CD14-positive monocyte (primary cell): ENCODE data around the gene CHMP2A. TPM values are rescaled to one million over a fixed set of nuclear protein-coding genes. Genes with fewer than 3 reads are reported as not detected.
"Not testable (repeated sequence)": the region's sequence is repeated elsewhere in the genome, so short reads cannot be mapped to it uniquely, and the experiment has no call there.

Source experiments
- DNase-seq, 3 donors: peaks; one replicate each; pipeline ENCODE4 v3.0.0-alpha.2; 2011 to 2022
- H2AFZ ChIP-seq: 2 replicates; pipeline ENCODE4 v1.6.0; 2012; ENCODE audit warnings: mild to moderate bottlenecking, low read depth, low read length, inconsistent platforms; ENCODE audit not compliant: insufficient read depth, poor library complexity, severe bottlenecking
- H3K27ac ChIP-seq, 2 donors: 1 replicate in 1 of 2; 2 replicates in 1 of 2; pipeline ENCODE4 v1.5.1; 2012 to 2013; ENCODE audit warnings: low read length in 2 of 2, control low read depth in 1 of 2, inconsistent platforms in 1 of 2, low read depth in 1 of 2, mild to moderate bottlenecking in 1 of 2
- H3K27me3 ChIP-seq, 2 donors: one replicate each; pipeline versions ENCODE4 v1.6.0 to v1.6.1; 2011 to 2013; ENCODE audit warnings: low read length in 2 of 2; ENCODE audit not compliant: control insufficient read depth in 2 of 2, insufficient read depth in 2 of 2
- H3K36me3 ChIP-seq, 2 donors: replicated peaks in 1 of 2; 1 replicate in 1 of 2; 2 replicates in 1 of 2; pipeline versions ENCODE4 v1.5.1 to v1.6.1; 2012 to 2013; ENCODE audit warnings: low read length in 2 of 2, control low read depth in 1 of 2, inconsistent platforms in 1 of 2, mild to moderate bottlenecking in 1 of 2; ENCODE audit not compliant: insufficient read depth in 2 of 2, control insufficient read depth in 1 of 2
- H3K4me1 ChIP-seq, 2 donors: 1 replicate in 1 of 2; 2 replicates in 1 of 2; pipeline versions ENCODE4 v1.5.1 to v1.6.1; 2012 to 2013; ENCODE audit warnings: low read length in 2 of 2, control low read depth in 1 of 2, inconsistent platforms in 1 of 2, mild to moderate bottlenecking in 1 of 2, moderate library complexity in 1 of 2; ENCODE audit not compliant: insufficient read depth in 2 of 2, control insufficient read depth in 1 of 2
- H3K4me2 ChIP-seq: replicated peaks from 2 replicates; pipeline ENCODE3; 2012; ENCODE audit warnings: low read length, moderate library complexity, mild to moderate bottlenecking; ENCODE audit not compliant: poor library complexity, severe bottlenecking; ENCODE audit errors: extremely low read depth
- H3K4me3 ChIP-seq, 3 experiments: fragments of 200-600 bp in 1 of 3; sonication (generic) in 1 of 3; replicated peaks in 1 of 3; 1 replicate in 2 of 3; 2 replicates in 1 of 3; pipeline ENCODE4 v1.5.1; 2011 to 2013; ENCODE audit warnings: low read length in 3 of 3, mild to moderate bottlenecking in 3 of 3, control low read depth in 2 of 3, low read depth in 2 of 3, inconsistent platforms in 1 of 3, moderate library complexity in 1 of 3
- H3K79me2 ChIP-seq: 2 replicates; pipeline ENCODE4 v1.6.0; 2012; ENCODE audit warnings: mild to moderate bottlenecking, control low read depth, inconsistent platforms, low read length, moderate library complexity; ENCODE audit not compliant: insufficient read depth
- H3K9ac ChIP-seq: 2 replicates; pipeline ENCODE4 v1.6.0; 2017; ENCODE audit warnings: low read length, mild to moderate bottlenecking; ENCODE audit not compliant: insufficient read depth, poor library complexity, severe bottlenecking
- H3K9me3 ChIP-seq, 2 donors: replicated peaks in 1 of 2; 1 replicate in 1 of 2; 2 replicates in 1 of 2; pipeline versions ENCODE4 v1.5.1 to v1.6.1; 2012 to 2013; ENCODE audit warnings: low read length in 2 of 2, control low read depth in 1 of 2; ENCODE audit not compliant: control insufficient read depth in 1 of 2, insufficient read depth in 1 of 2
- H4K20me1 ChIP-seq: 2 replicates; pipeline ENCODE4 v1.6.0; 2012; ENCODE audit warnings: mild to moderate bottlenecking, low read length, control low read depth, moderate library complexity; ENCODE audit not compliant: insufficient read depth
- H3K27ac Mint-ChIP-seq, 7 donors: one replicate each; pipeline ENCODE4 v1.8.0; 2020; ENCODE audit warnings: mild to moderate bottlenecking in 7 of 7, mixed read lengths in 7 of 7, moderate library complexity in 6 of 7, inconsistent platforms in 2 of 7
- H3K27me3 Mint-ChIP-seq, 3 donors: one replicate each; pipeline ENCODE4 v1.8.0; 2021 to 2022; ENCODE audit warnings: low read depth in 3 of 3, mild to moderate bottlenecking in 3 of 3, mixed read lengths in 3 of 3, moderate library complexity in 3 of 3, inconsistent platforms in 1 of 3
- H3K36me3 Mint-ChIP-seq, 2 donors: one replicate each; pipeline ENCODE4 v1.8.0; 2020; ENCODE audit warnings: mixed read lengths in 2 of 2, inconsistent platforms in 1 of 2, mild to moderate bottlenecking in 1 of 2
- H3K4me1 Mint-ChIP-seq: one replicate; pipeline ENCODE4 v1.8.0; 2020; ENCODE audit warnings: mild to moderate bottlenecking, mixed read lengths
- H3K4me3 Mint-ChIP-seq, 2 donors: one replicate each; pipeline ENCODE4 v1.8.0; 2020; ENCODE audit warnings: mild to moderate bottlenecking in 2 of 2, mixed read lengths in 2 of 2, moderate library complexity in 1 of 2
- H3K9me3 Mint-ChIP-seq, 7 donors: one replicate each; pipeline ENCODE4 v1.8.0; 2020 to 2022; ENCODE audit warnings: mixed read lengths in 7 of 7, mild to moderate bottlenecking in 6 of 7, moderate library complexity in 6 of 7, inconsistent platforms in 2 of 7
- WGBS: methylation state at CpG from one replicate; pipeline ENCODE4 v1.1.5; 2013; ENCODE audit warnings: missing lambda C conversion rate; ENCODE audit not compliant: insufficient coverage; 5-methylcytosine and 5-hydroxymethylcytosine counted together
- intact Hi-C, 2 donors: fragments of 100-400 bp; cut with micrococcal nuclease; formaldehyde crosslinking; loops; one replicate each; pipeline versions ENCODE4 v1.15.0 to v1.15.1; 2023
- polyA plus RNA-seq, 3 donors: library from polyadenylated mRNA; depleted of rRNA in 1 of 3; unstranded in 2 of 3; stranded (reverse) in 1 of 3; fragments of 300-500 nt in 2 of 3; fragments of >200 nt in 1 of 3; fragmentation: Illumina TruSeq in 2 of 3; gene quantifications; 1 replicate in 2 of 3; 2 replicates in 1 of 3; pipeline ENCODE4 v1.2.3, GENCODE V29; 2012 to 2021
- small RNA-seq: library from RNA; depleted of rRNA; stranded (forward); fragments of <200 nt; gene quantifications from one replicate; pipeline ENCODE3, GENCODE V24; 2012; ENCODE audit warnings: low read depth; ENCODE audit not compliant: insufficient read length
- TF ChIP-seq, protein P1 (sequence below): fragments of 200-600 bp; IDR thresholded peaks from one replicate; pipeline ENCODE4 v1.8.0; 2022; ENCODE audit warnings: antibody characterized with exemption, mild to moderate bottlenecking

Gene CHMP2A
- polyA plus RNA-seq, 3 donors = 228 to 323 (median 290) TPM

DNA sequence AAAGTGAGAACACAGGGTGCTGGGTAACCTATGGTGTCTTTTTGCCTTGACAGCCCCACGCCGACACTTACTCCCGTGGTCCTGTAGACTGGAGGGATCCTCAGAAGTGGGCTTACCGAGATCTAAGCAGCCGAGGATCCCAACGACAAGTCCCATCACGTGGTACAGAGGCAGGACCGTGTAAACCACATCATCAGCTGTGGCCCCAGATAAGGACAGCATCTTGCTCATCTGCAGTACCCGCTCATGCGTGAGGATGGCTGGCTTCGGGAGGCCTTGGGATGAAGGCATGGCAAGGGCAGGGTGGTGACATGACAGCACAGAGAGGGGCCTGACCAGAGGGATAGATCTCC lies 45.2 kb downstream of the CHMP2A start:
- Histone ChIP-seq H3K27me3 (no peaks in the 10 kb centered on the region), H3K36me3 (no peaks in the 10 kb centered on the region), H4K20me1 (peaks cover 5% of the 10 kb centered on the region), H3K79me2 (peaks cover 5% of the 10 kb centered on the region), H3K4me3 (no peak overlapping the region), H3K9ac (no peak overlapping the region), H3K4me1 (peaks cover 9 to 12% of the 10 kb centered on the region in 2 donors), H3K27ac (no peak overlapping the region), H2AFZ (no peak overlapping the region), H3K4me2 (no peak overlapping the region), H3K9me3 (peaks cover 16 to 26% of the 10 kb centered on the region in 2 donors)
- Mint-ChIP-seq H3K27me3 (peaks cover 0 to 2% (median 2%) of the 10 kb centered on the region in 3 donors), H3K4me3 (no peak overlapping the region), H3K36me3 (peaks cover 0 to 9% of the 10 kb centered on the region in 2 donors), H3K9me3 (peaks cover 9 to 34% (median 25%) of the 10 kb centered on the region in 7 donors), H3K27ac (peak overlapping the region in 2 of 7 donors; percentile 16 to 18), H3K4me1 (peaks cover 8% of the 10 kb centered on the region)
- TF ChIP-seq, protein P1, sequence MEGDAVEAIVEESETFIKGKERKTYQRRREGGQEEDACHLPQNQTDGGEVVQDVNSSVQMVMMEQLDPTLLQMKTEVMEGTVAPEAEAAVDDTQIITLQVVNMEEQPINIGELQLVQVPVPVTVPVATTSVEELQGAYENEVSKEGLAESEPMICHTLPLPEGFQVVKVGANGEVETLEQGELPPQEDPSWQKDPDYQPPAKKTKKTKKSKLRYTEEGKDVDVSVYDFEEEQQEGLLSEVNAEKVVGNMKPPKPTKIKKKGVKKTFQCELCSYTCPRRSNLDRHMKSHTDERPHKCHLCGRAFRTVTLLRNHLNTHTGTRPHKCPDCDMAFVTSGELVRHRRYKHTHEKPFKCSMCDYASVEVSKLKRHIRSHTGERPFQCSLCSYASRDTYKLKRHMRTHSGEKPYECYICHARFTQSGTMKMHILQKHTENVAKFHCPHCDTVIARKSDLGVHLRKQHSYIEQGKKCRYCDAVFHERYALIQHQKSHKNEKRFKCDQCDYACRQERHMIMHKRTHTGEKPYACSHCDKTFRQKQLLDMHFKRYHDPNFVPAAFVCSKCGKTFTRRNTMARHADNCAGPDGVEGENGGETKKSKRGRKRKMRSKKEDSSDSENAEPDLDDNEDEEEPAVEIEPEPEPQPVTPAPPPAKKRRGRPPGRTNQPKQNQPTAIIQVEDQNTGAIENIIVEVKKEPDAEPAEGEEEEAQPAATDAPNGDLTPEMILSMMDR = no peak
- 92% methylated on average over 11 of the region's 11 CpGs for WGBS
- intact Hi-C loops = no loop called here
- no peak for DNase-seq

DNA sequence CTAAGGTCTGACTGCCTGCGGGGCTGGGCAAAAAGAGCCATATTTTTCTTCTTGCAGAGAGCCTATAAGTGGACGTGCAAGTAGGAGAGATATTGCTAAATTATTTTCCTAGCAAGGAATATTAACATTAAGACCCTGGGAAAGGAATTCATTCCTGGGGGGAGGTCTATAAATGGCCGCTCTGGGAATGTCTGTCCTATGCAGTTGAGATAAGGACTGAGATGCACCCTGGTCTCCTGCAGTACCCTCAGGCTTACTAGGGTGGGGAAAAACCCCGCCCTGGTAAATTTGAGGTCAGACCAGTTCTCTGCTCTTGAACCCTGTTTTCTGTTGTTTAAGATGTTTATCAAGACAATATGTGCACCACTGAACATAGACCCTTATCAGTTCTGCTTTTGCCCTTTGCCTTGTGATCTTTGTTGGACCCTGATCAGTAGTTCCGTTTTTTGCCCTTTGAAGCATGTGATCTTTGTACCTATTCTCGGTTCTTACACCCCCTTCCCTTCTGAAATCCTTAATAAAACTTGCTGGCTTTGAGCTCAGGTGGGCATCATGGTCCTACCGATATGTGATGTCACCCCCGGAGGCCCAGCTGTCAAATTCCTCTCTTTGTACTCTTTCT lies 47.2 kb downstream of the CHMP2A start:
- DNase-seq, H3K36me3 Mint-ChIP-seq, H3K79me2 ChIP-seq, H4K20me1 ChIP-seq, H3K27me3 Mint-ChIP-seq, H3K4me3 Mint-ChIP-seq, H3K4me1 Mint-ChIP-seq, H3K9ac ChIP-seq, H3K4me2 ChIP-seq, H3K36me3 ChIP-seq, H3K27ac Mint-ChIP-seq, H3K27me3 ChIP-seq, H3K4me1 ChIP-seq, H3K27ac ChIP-seq, H2AFZ ChIP-seq, H3K4me3 ChIP-seq, intact Hi-C loops: not testable (repeated sequence)
- H3K9me3 ChIP-seq = peaks cover 16 to 26% of the 10 kb centered on the region in 2 donors
- peaks cover 9 to 35% (median 29%) of the 10 kb centered on the region in 7 donors for H3K9me3 Mint-ChIP-seq
- 86% methylated on average over 7 of the region's 8 CpGs for whole genome bisulfite sequencing

Small RNA genes within 50 kb of the gene (small RNA-seq; reads per million reads assigned to genes)
- gene MIR6807 (not detected), gene RN7SL525P (not detected)

Other genes with a start within 250 kb of the CHMP2A start
- gene ERVK3-1, start 249.7 kb downstream of the CHMP2A start, polyA plus RNA-seq = 10 to 100 TPM; 34.6 to 61.5 (median 38.8) TPM
- gene ZSCAN22, start 228.1 kb downstream of the CHMP2A start, polyA plus RNA-seq = 1 to 10 TPM in 1 of 3 donors, under 1 TPM in 2; 0.58 to 1.2 (median 0.99) TPM
- 10 to 100 TPM; 30.2 to 54.5 (median 35.3) TPM for gene A1BG, start 201.6 kb downstream of the CHMP2A start, polyA plus RNA-seq
- under 1 TPM; 0.28 to 0.60 (median 0.41) TPM for gene ZNF497, start 192.4 kb downstream of the CHMP2A start, polyA plus RNA-seq
- gene ZNF837, start 174.1 kb downstream of the CHMP2A start, polyA plus RNA-seq = under 1 TPM; 0.13 to 0.72 (median 0.33) TPM
- gene RPS5, start 167.8 kb downstream of the CHMP2A start, polyA plus RNA-seq = 1,000 to 10,000 TPM in 1 of 3 donors, 100 to 1,000 TPM in 2; 485 to 1,381 (median 580) TPM
- gene RNF225, start 159.4 kb downstream of the CHMP2A start, polyA plus RNA-seq = not detected
- 1 to 10 TPM; 1.2 to 3.1 (median 1.7) TPM for gene ZNF584, start 146.5 kb downstream of the CHMP2A start, polyA plus RNA-seq
- under 1 TPM; 0.40 to 0.92 (median 0.75) TPM for gene ZNF132, start 115.0 kb downstream of the CHMP2A start, polyA plus RNA-seq
- 1 to 10 TPM in 1 of 3 donors, under 1 TPM in 2; 0.46 to 3.1 (median 0.82) TPM for gene ZNF324B, start 103.5 kb downstream of the CHMP2A start, polyA plus RNA-seq
- 1 to 10 TPM; 4.1 to 5.7 (median 5.3) TPM for gene ZNF324, start 88.0 kb downstream of the CHMP2A start, polyA plus RNA-seq
- 1 to 10 TPM; 2.0 to 6.2 (median 2.2) TPM for gene ZNF446, start 78.8 kb downstream of the CHMP2A start, polyA plus RNA-seq
- gene SLC27A5, start 43.1 kb downstream of the CHMP2A start, polyA plus RNA-seq = 1 to 10 TPM; 1.5 to 2.9 (median 2.8) TPM
- gene ZBTB45, start 35.3 kb downstream of the CHMP2A start, polyA plus RNA-seq = 1 to 10 TPM; 2.2 to 5.3 (median 2.6) TPM
- gene TRIM28, start 11.0 kb downstream of the CHMP2A start, polyA plus RNA-seq = 100 to 1,000 TPM in 1 of 3 donors, 10 to 100 TPM in 2; 16.2 to 234 (median 35.0) TPM
- gene UBE2M, start 3.5 kb upstream of the CHMP2A start, polyA plus RNA-seq = 10 to 100 TPM in 2 of 3 donors, 1 to 10 TPM in 1; 7.8 to 84.6 (median 14.3) TPM
- 10 to 100 TPM in 1 of 3 donors, 1 to 10 TPM in 2; 1.6 to 55.6 (median 1.7) TPM for gene MZF1, start 18.2 kb upstream of the CHMP2A start, polyA plus RNA-seq